HL-60 (cell line): ENCODE results near the gene MAST3.

ENCODE experiments used
- CTCF ChIP-seq: IDR thresholded peaks from one replicate; pipeline ENCODE4 v1.5.1; 2011; ENCODE audit warnings: low read length, control low read depth, inconsistent platforms; ENCODE audit not compliant: insufficient read depth
- GABPA ChIP-seq: IDR thresholded peaks from 2 replicates; pipeline ENCODE4 v1.6.1; 2012; ENCODE audit warnings: low read depth
- POLR2AphosphoS5 ChIP-seq: IDR thresholded peaks from 2 replicates; pipeline ENCODE4 v1.6.1; 2012; ENCODE audit warnings: low read depth
- REST ChIP-seq: IDR thresholded peaks from 2 replicates; pipeline ENCODE4 v1.6.1; 2012; ENCODE audit warnings: low read depth; ENCODE audit not compliant: insufficient replicate concordance
- SPI1 ChIP-seq: IDR thresholded peaks from 2 replicates; pipeline ENCODE4 v1.6.1; 2012; ENCODE audit warnings: low read depth, mild to moderate bottlenecking, borderline replicate concordance

GRCh38 chr19:18190278-18190677, 92.7 kb downstream of the MAST3 start:
- TF ChIP-seq CTCF (no peak), REST (no peak), POLR2AphosphoS5 (no peak), GABPA (no peak), SPI1 (no peak)
